H1 (cell line): ENCODE measurements around the gene DICER1. TPM values are rescaled to one million over a fixed set of nuclear protein-coding genes. Genes with fewer than 3 reads are reported as not detected.

Experiments
- CTCF ChIA-PET: fragments of 300-600 bp; sonication (Branson Sonifier 250); formaldehyde crosslinking; loops from one replicate; lab custom pipeline; 2021; ENCODE audit not compliant: partially characterized antibody; lab: Charles Lee
- POLR2A ChIA-PET: fragments of 300-600 bp; sonication (Branson Sonifier 250); formaldehyde crosslinking; loops from one replicate; lab custom pipeline; 2021; ENCODE audit warnings: inconsistent platforms; ENCODE audit not compliant: partially characterized antibody; lab: Charles Lee
- DNase-seq, 2 experiments: peaks; one replicate each; pipeline versions ENCODE4 v3.0.0 to v3.0.0-alpha.2; 2010 to 2022; ENCODE audit warnings: low spot score in 2 of 2, low read depth in 1 of 2, mixed read lengths in 1 of 2
- FAIRE-seq: peaks from 2 replicates; lab custom pipeline; 2011; peaks lifted over from hg19 to GRCh38; lab: Jason Lieb, UNC
- H2AFZ ChIP-seq: 2 replicates; pipeline ENCODE4 v1.8.1; 2012; ENCODE audit warnings: low read length, inconsistent platforms
- H2AK5ac ChIP-seq: 2 replicates; pipeline ENCODE4 v1.6.1; 2013; ENCODE audit warnings: low read depth, low read length
- H2BK120ac ChIP-seq: replicated peaks from 2 replicates; pipeline ENCODE3; 2013; ENCODE audit warnings: low read depth, low read length, inconsistent platforms
- H2BK12ac ChIP-seq: 2 replicates; pipeline ENCODE4 v1.6.1; 2013; ENCODE audit warnings: low read depth, low read length
- H2BK15ac ChIP-seq: 2 replicates; pipeline ENCODE4 v1.6.1; 2013; ENCODE audit warnings: low read length
- H2BK20ac ChIP-seq: 2 replicates; pipeline ENCODE4 v1.6.1; 2013; ENCODE audit warnings: low read length
- H2BK5ac ChIP-seq: 2 replicates; pipeline ENCODE4 v1.6.1; 2013; ENCODE audit warnings: low read depth, low read length
- H3K14ac ChIP-seq: 2 replicates; pipeline ENCODE4 v1.6.1; 2013; ENCODE audit warnings: inconsistent platforms; ENCODE audit not compliant: insufficient read length
- H3K18ac ChIP-seq: 2 replicates; pipeline ENCODE4 v1.6.1; 2013; ENCODE audit warnings: low read length; ENCODE audit errors: extremely low read depth
- H3K23ac ChIP-seq: 2 replicates; pipeline ENCODE4 v1.6.1; 2013; ENCODE audit warnings: inconsistent platforms; ENCODE audit not compliant: insufficient read length
- H3K23me2 ChIP-seq: 2 replicates; pipeline ENCODE4 v1.6.1; 2013; ENCODE audit warnings: low read depth, low read length
- H3K27ac ChIP-seq: 2 replicates; pipeline ENCODE4 v1.6.1; 2011; ENCODE audit warnings: low read depth, low read length, inconsistent platforms
- H3K27me3 ChIP-seq, 4 experiments: replicated peaks in 1 of 4; 1 replicate in 1 of 4; 2 replicates in 3 of 4; pipeline versions ENCODE4 v1.6.1 to v1.8.1; 2011 to 2013; ENCODE audit warnings: low read length in 3 of 4, mild to moderate bottlenecking in 3 of 4, inconsistent platforms in 2 of 4, mixed read lengths in 2 of 4, moderate library complexity in 1 of 4; ENCODE audit not compliant: control insufficient read depth in 3 of 4, insufficient read depth in 3 of 4; ENCODE audit errors: extremely low read depth in 1 of 4
- H3K36me3 ChIP-seq, 4 experiments: 2 replicates each; pipeline versions ENCODE4 v1.6.1 to v1.8.1; 2011 to 2013; ENCODE audit warnings: mild to moderate bottlenecking in 4 of 4, low read length in 3 of 4, moderate library complexity in 2 of 4, control low read depth in 1 of 4, inconsistent platforms in 1 of 4; ENCODE audit not compliant: insufficient read depth in 4 of 4, control insufficient read depth in 2 of 4
- H3K4ac ChIP-seq: replicated peaks from 2 replicates; pipeline ENCODE3; 2013; ENCODE audit warnings: low read length, low read depth, mixed read lengths, inconsistent platforms; ENCODE audit not compliant: insufficient read length
- H3K4me1 ChIP-seq, 4 experiments: replicated peaks in 1 of 4; 1 replicate in 1 of 4; 2 replicates in 3 of 4; pipeline versions ENCODE4 v1.6.1 to v1.8.1; 2011 to 2013; ENCODE audit warnings: low read length in 3 of 4, inconsistent platforms in 2 of 4, mixed read lengths in 1 of 4; ENCODE audit not compliant: insufficient read depth in 4 of 4, control insufficient read depth in 3 of 4
- H3K4me2 ChIP-seq, 2 experiments: 2 replicates each; pipeline versions ENCODE4 v1.6.1 to v1.8.1; 2011 to 2013; ENCODE audit warnings: low read depth in 2 of 2, low read length in 2 of 2, control low read depth in 1 of 2, inconsistent platforms in 1 of 2, mild to moderate bottlenecking in 1 of 2; ENCODE audit not compliant: insufficient read depth in 1 of 2
- H3K4me3 ChIP-seq, 4 experiments: fragments of 200-600, 300-600 bp in 1 of 4; sonication (generic), shearing (Covaris generic), sonication (Bioruptor Twin) in 1 of 4; 2 replicates each; pipeline versions ENCODE4 v1.5.1 to v1.8.1; 2011 to 2016; ENCODE audit warnings: low read length in 4 of 4, low read depth in 3 of 4, control low read depth in 2 of 4, inconsistent platforms in 2 of 4, mild to moderate bottlenecking in 2 of 4, mixed read lengths in 1 of 4, moderate library complexity in 1 of 4; ENCODE audit not compliant: insufficient read depth in 2 of 4; ENCODE audit errors: extremely low read depth in 1 of 4
- H3K56ac ChIP-seq: replicated peaks from 2 replicates; pipeline ENCODE3; 2013; ENCODE audit warnings: low read depth, mild to moderate bottlenecking, mixed read lengths, low read length, inconsistent platforms; ENCODE audit not compliant: insufficient read length
- H3K79me1 ChIP-seq: 2 replicates; pipeline ENCODE4 v1.6.1; 2013; ENCODE audit warnings: low read depth, low read length, control low read depth
- H3K79me2 ChIP-seq, 2 experiments: 2 replicates each; pipeline versions ENCODE4 v1.6.1 to v1.8.1; 2012 to 2013; ENCODE audit warnings: low read length in 2 of 2, mild to moderate bottlenecking in 2 of 2, inconsistent platforms in 1 of 2; ENCODE audit not compliant: insufficient read depth in 2 of 2, control insufficient read depth in 1 of 2
- H3K9ac ChIP-seq, 4 experiments: replicated peaks in 1 of 4; 1 replicate in 1 of 4; 2 replicates in 3 of 4; pipeline versions ENCODE4 v1.6.1 to v1.8.1; 2011 to 2013; ENCODE audit warnings: low read depth in 3 of 4, low read length in 3 of 4, control low read depth in 2 of 4, mild to moderate bottlenecking in 2 of 4, moderate library complexity in 2 of 4, inconsistent platforms in 1 of 4; ENCODE audit errors: extremely low read depth in 1 of 4
- H3K9me3 ChIP-seq, 2 experiments: 2 replicates each; pipeline versions ENCODE4 v1.6.1 to v1.8.1; 2012 to 2013; ENCODE audit warnings: mild to moderate bottlenecking in 2 of 2, moderate library complexity in 2 of 2, control low read depth in 1 of 2, inconsistent platforms in 1 of 2, low read depth in 1 of 2, low read length in 1 of 2, mixed read lengths in 1 of 2; ENCODE audit not compliant: insufficient read depth in 2 of 2
- H4K20me1 ChIP-seq, 2 experiments: replicated peaks in 1 of 2; 2 replicates each; pipeline versions ENCODE3 to v1.8.1; 2011 to 2013; ENCODE audit warnings: inconsistent platforms in 2 of 2, low read length in 2 of 2, mild to moderate bottlenecking in 1 of 2; ENCODE audit not compliant: insufficient read depth in 2 of 2, control insufficient read depth in 1 of 2
- H4K5ac ChIP-seq: 2 replicates; pipeline ENCODE4 v1.6.1; 2013; ENCODE audit warnings: low read length, low read depth, mixed read lengths, inconsistent platforms; ENCODE audit not compliant: insufficient read length
- H4K8ac ChIP-seq: 2 replicates; pipeline ENCODE4 v1.8.0; 2013; ENCODE audit warnings: mild to moderate bottlenecking, moderate library complexity, low read length, inconsistent platforms; ENCODE audit not compliant: insufficient read depth; ENCODE audit errors: extremely low read depth
- H4K91ac ChIP-seq: replicated peaks from 2 replicates; pipeline ENCODE3; 2013; ENCODE audit warnings: low read length, mixed read lengths, inconsistent platforms; ENCODE audit not compliant: insufficient read length
- CREB1 ChIP-seq: IDR thresholded peaks from 2 replicates; pipeline ENCODE4 v1.6.1; 2012; ENCODE audit warnings: inconsistent platforms
- KDM1A ChIP-seq: fragments of 200-600, 300-600 bp; sonication (generic); IDR thresholded peaks from 2 replicates; pipeline ENCODE4 v1.7.1; 2016; ENCODE audit warnings: mild to moderate bottlenecking, low read length, borderline replicate concordance
- KDM4A ChIP-seq: IDR thresholded peaks from one replicate; pipeline ENCODE4 v1.7.1; 2012; ENCODE audit warnings: low read depth, mild to moderate bottlenecking, moderate library complexity, low read length, inconsistent platforms; ENCODE audit not compliant: severe bottlenecking
- RAD21 ChIP-seq, 2 experiments: IDR thresholded peaks in 1 of 2; conservative IDR thresholded peaks in 1 of 2; 2 replicates each; pipeline ENCODE4 v1.6.1; 2011; ENCODE audit warnings: low read depth in 2 of 2, low read length in 2 of 2, improper control_type of control experiment in 1 of 2, inconsistent platforms in 1 of 2, mild to moderate bottlenecking in 1 of 2, moderate library complexity in 1 of 2
- RFX5 ChIP-seq: IDR thresholded peaks from 2 replicates; pipeline ENCODE4 v1.6.1; 2011; ENCODE audit warnings: low read depth, low read length, improper control_type of control experiment, borderline replicate concordance
- SAP30 ChIP-seq: fragments of 300-600 bp; sonication (generic); IDR thresholded peaks from 2 replicates; pipeline ENCODE4 v1.7.1; 2012; ENCODE audit warnings: low read length, moderate library complexity, mild to moderate bottlenecking, inconsistent platforms; ENCODE audit not compliant: insufficient read depth, insufficient replicate concordance
- SIRT6 ChIP-seq: IDR thresholded peaks from one replicate; pipeline ENCODE4 v1.7.1; 2012; ENCODE audit warnings: low read length, inconsistent platforms
- SRF ChIP-seq: IDR thresholded peaks from 2 replicates; pipeline ENCODE4 v1.6.1; 2011; ENCODE audit warnings: mild to moderate bottlenecking, low read depth, low read length, moderate library complexity
- TBP ChIP-seq: IDR thresholded peaks from 2 replicates; pipeline ENCODE4 v1.6.1; 2011; ENCODE audit warnings: low read depth, low read length, improper control_type of control experiment
- WGBS, 2 experiments: shearing (Covaris generic) in 1 of 2; methylation state at CpG; one replicate each; pipeline versions ENCODE4 v1.1.6 to v1.1.7; 2013 to 2015; ENCODE audit warnings: low lambda C conversion rate in 2 of 2, mixed read lengths in 2 of 2, inconsistent platforms in 1 of 2, low coverage in 1 of 2, missing lambda C conversion rate in 1 of 2; ENCODE audit not compliant: insufficient replicate concordance in 2 of 2, insufficient coverage in 1 of 2, insufficient read length in 1 of 2; ENCODE audit errors: extremely low coverage in 1 of 2, missing lambda C conversion rate in 1 of 2; 5-methylcytosine and 5-hydroxymethylcytosine counted together
- polyA plus RNA-seq, 7 experiments: library from polyadenylated mRNA; depleted of rRNA in 3 of 7; stranded (reverse) in 5 of 7; unstranded in 2 of 7; fragments of >200 nt in 5 of 7; fragments of 200-250 nt in 2 of 7; gene quantifications; 1 replicate in 5 of 7; 2 replicates in 1 of 7; 4 replicates in 1 of 7; pipeline versions ENCODE4 v1.2.1 to v1.2.3, GENCODE V29; 2011 to 2013; ENCODE audit warnings: missing spikeins in 2 of 7, mixed read lengths in 2 of 7
- total RNA-seq: library from RNA; stranded (reverse); fragmentation: NEBNext Ultra II Directional; extraction: Animal tissue kit (Norgen Biotek cat#: 25700); gene quantifications from 2 replicates; pipeline ENCODE4 v1.2.1, GENCODE V29; 2021

DICER1 gene
- total and polyA plus RNA-seq, 2 of the 8 experiments (the other 6 are each of a cell fraction or from before 2014, with no cell fraction given) = 11.9 to 61.8 TPM

DNA sequence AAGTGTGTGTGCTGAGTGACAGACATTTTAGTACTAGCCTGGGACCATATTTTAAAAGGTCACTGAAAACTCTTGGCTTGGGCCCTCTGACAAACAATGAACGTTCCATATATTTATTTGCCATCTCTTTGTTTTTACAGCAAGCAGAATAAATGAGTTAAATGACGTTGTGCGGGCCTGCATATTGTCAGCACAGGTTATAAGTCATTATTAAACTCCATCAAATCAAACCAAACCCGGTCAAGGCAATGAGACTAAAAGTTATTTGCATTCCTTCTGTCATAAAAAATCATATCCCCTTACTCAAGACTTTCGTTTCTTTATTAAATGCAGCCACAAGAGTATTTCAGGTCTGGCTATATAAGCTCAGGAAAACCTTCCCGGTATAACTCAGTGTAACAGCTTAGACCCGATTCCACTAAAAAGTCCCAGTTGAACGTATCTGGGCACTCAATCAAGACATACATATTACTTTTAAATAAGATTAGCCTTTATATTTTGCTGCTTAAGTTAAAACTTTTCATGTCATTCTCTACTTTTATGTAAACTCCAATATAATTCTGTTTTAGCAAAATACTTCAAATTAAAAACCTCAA is 84.9 kb downstream of the DICER1 start:
- H4K8ac ChIP-seq = no peak overlapping the region
- peak in 1 of 2 experiments; percentile 20 for DNase-seq
- TF ChIP-seq TBP = no peak
- TF ChIP-seq KDM1A = no peak
- TF ChIP-seq RFX5 = no peak
- no peak for TF ChIP-seq SRF
- no peak for TF ChIP-seq KDM4A
- TF ChIP-seq SIRT6 = no peak
- TF ChIP-seq SAP30 = no peak
- no peak for TF ChIP-seq RAD21 (IDR thresholded peaks at IDR 0.05 in 1 of 2, conservative IDR thresholded peaks at IDR 0.05 in 1 of 2; ENCODE audit: low read depth in 2 of 2, low read length in 2 of 2)
- TF ChIP-seq CREB1 = no peak
- TF ChIP-seq, all 59 proteins: peak for 0
- H2AFZ ChIP-seq = no peak overlapping the region
- H2AK5ac ChIP-seq = no peak overlapping the region
- no peak overlapping the region for H3K23ac ChIP-seq
- FAIRE-seq = no peak
- no peaks in the 10 kb centered on the region for H3K9me3 ChIP-seq
- no peak overlapping the region for H2BK12ac ChIP-seq
- no peak overlapping the region for H3K18ac ChIP-seq
- H2BK20ac ChIP-seq = no peak overlapping the region
- H2BK5ac ChIP-seq = no peak overlapping the region
- H3K4me3 ChIP-seq = no peak overlapping the region
- no peaks in the 10 kb centered on the region for H3K79me1 ChIP-seq
- H4K91ac ChIP-seq = no peak overlapping the region
- H3K79me2 ChIP-seq = no peaks in the 10 kb centered on the region
- H3K56ac ChIP-seq = no peak overlapping the region
- ChIA-PET POLR2A (no interaction called here), CTCF (no interaction called here)
- H3K36me3 ChIP-seq = no peaks in the 10 kb centered on the region
- no peak overlapping the region for H3K9ac ChIP-seq
- no peak overlapping the region for H3K27ac ChIP-seq
- no peak overlapping the region for H3K4ac ChIP-seq
- H3K14ac ChIP-seq = no peak overlapping the region
- H3K4me1 ChIP-seq = no peaks in the 10 kb centered on the region
- H3K23me2 ChIP-seq = no peaks in the 10 kb centered on the region
- H4K20me1 ChIP-seq = no peaks in the 10 kb centered on the region
- no peak overlapping the region for H4K5ac ChIP-seq
- WGBS, 2 experiments = 91% methylated on average over 8 of the region's 8 CpGs; no CpG with 5 or more reads in 1 of the 2 experiments
- H3K27me3 ChIP-seq = no peaks in the 10 kb centered on the region
- H2BK15ac ChIP-seq = no peak overlapping the region
- no peak overlapping the region for H2BK120ac ChIP-seq
- no peak overlapping the region for H3K4me2 ChIP-seq
